A172 (cell line): ENCODE data around the gene OR5P2. TPM values are rescaled to one million over a fixed set of nuclear protein-coding genes. Genes with fewer than 3 reads are reported as not detected.
"Not testable (repeated sequence)": the region's sequence is repeated elsewhere in the genome, so short reads cannot be mapped to it uniquely, and the experiment has no call there.

Experiments used
- DNase-seq: peaks from one replicate; pipeline ENCODE4 v3.0.0-alpha.2; 2015; ENCODE audit warnings: low spot score
- total RNA-seq: library from RNA; depleted of rRNA; stranded (reverse); fragments of >200 nt; shearing (Covaris generic); gene quantifications from 2 replicates; pipeline ENCODE4 v1.2.3, GENCODE V29; 2014; rRNA removed

OR5P2 gene
- not detected in 2 replicates for total RNA-seq

DNA sequence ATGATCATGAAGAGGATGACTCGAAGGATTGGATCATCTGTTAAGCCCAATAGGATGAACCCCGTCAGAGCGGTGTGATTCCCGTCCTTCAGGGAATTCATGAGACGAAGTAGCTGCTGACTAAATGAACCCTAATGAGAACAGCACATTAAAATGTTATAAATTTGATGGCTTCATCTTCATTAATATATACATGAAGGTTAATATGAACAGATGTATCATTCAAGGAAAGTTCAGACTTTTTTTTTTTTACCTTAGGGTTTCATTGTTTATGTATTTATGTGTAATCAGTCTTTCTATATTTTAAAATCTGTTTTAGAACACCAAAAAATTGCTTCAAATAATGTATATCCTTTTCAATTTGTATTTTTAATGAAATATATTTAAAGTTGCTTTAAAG, at the start of gene OR5P2:
TSS of gene OR5P2 (minus strand) at position 101 of the 400 bp plus-strand sequence. CDS start at position 101, 0 bp downstream.
- DNase-seq = no peak

GRCh38 chr11:7846003-7846402, 49.3 kb upstream of the OR5P2 start:
- DNase-seq = no peak

GRCh38 chr11:7844986-7845385, 48.2 kb upstream of the OR5P2 start:
- no peak for DNase-seq

DNA sequence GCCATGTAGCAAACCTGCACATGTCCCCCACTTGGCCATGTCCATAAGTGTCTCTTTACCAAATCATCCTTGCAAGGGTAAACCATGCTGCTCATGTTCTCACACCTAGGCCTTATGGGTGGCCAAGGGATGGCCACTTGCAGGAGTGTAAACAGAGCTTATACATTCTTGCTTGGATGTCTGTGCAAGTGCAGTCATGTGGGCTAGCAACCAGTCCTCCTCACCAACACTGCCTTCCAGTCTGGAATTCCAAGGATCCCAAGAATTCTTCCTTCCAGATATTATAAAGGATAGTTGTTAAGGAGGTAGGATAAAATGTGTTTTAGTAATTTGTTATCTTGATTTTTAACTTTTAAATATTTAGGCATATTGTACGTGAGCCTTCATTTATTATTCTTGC, 47.8 kb upstream of the OR5P2 start:
- no peak for DNase-seq

GRCh38 chr11:7840578-7840977, 43.8 kb upstream of the OR5P2 start:
- DNase-seq = no peak

- DNase-seq = no peak
Observed at GRCh38 chr11:7833527-7833926, 36.8 kb upstream of the OR5P2 start.

DNA sequence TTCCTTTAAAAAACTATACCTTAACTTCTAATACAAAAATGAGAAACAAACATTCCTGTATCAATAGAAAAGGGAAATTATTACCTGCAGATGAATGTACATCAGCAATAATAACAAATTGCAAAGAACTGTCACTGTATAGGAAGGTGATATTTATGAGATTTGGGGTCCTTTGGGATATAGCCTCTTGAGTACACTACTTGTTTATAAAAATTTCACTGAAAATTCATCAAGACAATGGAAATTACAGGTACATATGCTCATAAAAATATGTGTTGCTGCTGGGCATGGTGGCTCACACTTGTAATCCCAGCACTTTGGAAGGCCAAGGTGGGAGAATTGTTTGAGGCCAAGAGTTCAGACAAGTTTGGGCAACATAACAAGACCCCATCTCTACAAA, 34.0 kb upstream of the OR5P2 start, which contains the start of gene OR5P3:
TSS of gene OR5P3 (minus strand) at position 101 of the 400 bp plus-strand sequence.
- DNase-seq = no peak

DNA sequence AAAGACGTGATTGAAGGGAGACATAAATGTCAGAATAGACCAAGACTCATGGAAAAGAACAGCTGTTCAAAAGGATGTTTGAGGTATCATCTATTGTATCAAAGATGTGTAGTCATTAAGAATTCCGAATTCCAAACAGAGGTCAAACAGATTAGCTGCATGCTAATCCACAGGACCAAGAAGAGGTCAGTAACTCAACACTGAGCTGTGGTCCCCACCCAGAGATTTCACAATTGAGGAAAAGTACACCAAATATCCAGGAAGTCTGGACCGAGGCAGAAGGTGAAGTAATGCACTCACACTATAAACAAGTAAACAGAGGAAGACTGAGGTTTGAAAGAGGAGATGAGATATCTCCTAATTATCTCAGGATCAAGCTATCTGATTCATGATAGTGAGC, 29.6 kb upstream of the OR5P2 start:
- DNase-seq = no peak

GRCh38 chr11:7820417-7820816, 23.7 kb upstream of the OR5P2 start:
- not testable (repeated sequence) for DNase-seq

- DNase-seq = not testable (repeated sequence)
Observed at GRCh38 chr11:7814897-7815296, 18.2 kb upstream of the OR5P2 start.

- not testable (repeated sequence) for DNase-seq
Observed at GRCh38 chr11:7810301-7810700, 13.6 kb upstream of the OR5P2 start.

GRCh38 chr11:7793233-7793632, 3.5 kb downstream of the OR5P2 start:
- DNase-seq = no peak

DNA sequence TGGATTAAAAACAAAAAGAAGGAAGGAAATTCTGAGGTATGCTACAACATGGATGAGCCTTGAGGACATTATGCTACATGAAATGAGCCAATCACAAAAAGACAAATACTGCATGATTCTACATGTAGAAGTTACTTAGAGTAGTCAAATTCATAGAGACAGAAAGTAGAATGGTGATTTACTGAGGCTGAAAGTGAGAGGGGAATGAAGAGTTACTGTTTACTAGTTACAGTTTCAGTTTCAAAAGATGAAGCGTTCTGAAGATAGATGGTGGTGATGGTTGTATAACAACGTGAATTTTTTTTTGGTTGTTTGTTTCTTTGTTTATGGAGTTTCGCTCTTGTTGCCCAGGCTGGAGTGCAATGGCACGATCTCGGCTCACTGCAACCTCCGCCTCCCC, 9.5 kb downstream of the OR5P2 start:
- DNase-seq = no peak

GRCh38 chr11:7775689-7776088, 21.1 kb downstream of the OR5P2 start:
- DNase-seq = no peak

- DNase-seq = not testable (repeated sequence)
Observed at GRCh38 chr11:7764301-7764700, 32.4 kb downstream of the OR5P2 start.

- no peak for DNase-seq
Observed at GRCh38 chr11:7759010-7759409, 37.7 kb downstream of the OR5P2 start.

GRCh38 chr11:7749456-7749855, 47.3 kb downstream of the OR5P2 start:
- no peak for DNase-seq

Other genes starting within 250 kb of the OR5P2 start
- not detected in 2 replicates for gene CYB5R2, start 123.4 kb downstream of the OR5P2 start, total RNA-seq
- not detected in 2 replicates for gene OVCH2, start 90.5 kb downstream of the OR5P2 start, total RNA-seq
- gene OR5P3, start 33.9 kb upstream of the OR5P2 start, total RNA-seq = not detected in 2 replicates
- gene OR10A6, start 134.3 kb upstream of the OR5P2 start, total RNA-seq = not detected in 2 replicates
- gene OR10A3, start 144.8 kb upstream of the OR5P2 start, total RNA-seq = not detected in 2 replicates
- gene NLRP10, start 168.5 kb upstream of the OR5P2 start, total RNA-seq = 0.16 TPM in 1 of 2 replicates, not detected in the other
- gene EIF3F, start 190.4 kb upstream of the OR5P2 start, total RNA-seq = 293 and 302 TPM in 2 replicates